T-helper 1 cell (primary cell): ENCODE measurements around the gene APOE.
"Not testable (repeated sequence)": the region's sequence is repeated elsewhere in the genome, so short reads cannot be mapped to it uniquely, and the experiment has no call there.

Experiments used
- DNase-seq, 5 donors: peaks; one replicate each; pipeline ENCODE4 v3.0.0-alpha.2; 2012 to 2020

APOE gene

DNA sequence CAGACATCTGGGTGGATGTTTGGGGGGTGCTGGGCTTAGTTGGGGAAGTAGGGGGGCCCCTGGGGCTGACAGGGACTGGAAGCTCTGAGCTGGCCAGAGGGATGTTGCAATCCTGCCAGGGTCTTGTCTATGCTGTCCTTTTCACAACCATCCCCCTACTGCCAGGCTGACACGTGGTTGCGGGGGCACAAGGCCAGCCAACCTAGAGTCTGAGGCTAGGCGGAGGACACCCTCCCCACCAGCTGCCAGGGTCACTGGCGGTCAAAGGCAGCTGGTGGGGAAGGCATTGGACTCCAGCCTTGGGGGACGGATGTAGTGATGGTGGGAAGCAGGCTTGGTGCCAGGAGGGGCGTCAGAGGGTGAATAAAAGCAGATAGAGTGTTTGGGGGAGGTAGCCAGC lies 7.3 kb downstream of the APOE start:
- no peak for DNase-seq

DNA sequence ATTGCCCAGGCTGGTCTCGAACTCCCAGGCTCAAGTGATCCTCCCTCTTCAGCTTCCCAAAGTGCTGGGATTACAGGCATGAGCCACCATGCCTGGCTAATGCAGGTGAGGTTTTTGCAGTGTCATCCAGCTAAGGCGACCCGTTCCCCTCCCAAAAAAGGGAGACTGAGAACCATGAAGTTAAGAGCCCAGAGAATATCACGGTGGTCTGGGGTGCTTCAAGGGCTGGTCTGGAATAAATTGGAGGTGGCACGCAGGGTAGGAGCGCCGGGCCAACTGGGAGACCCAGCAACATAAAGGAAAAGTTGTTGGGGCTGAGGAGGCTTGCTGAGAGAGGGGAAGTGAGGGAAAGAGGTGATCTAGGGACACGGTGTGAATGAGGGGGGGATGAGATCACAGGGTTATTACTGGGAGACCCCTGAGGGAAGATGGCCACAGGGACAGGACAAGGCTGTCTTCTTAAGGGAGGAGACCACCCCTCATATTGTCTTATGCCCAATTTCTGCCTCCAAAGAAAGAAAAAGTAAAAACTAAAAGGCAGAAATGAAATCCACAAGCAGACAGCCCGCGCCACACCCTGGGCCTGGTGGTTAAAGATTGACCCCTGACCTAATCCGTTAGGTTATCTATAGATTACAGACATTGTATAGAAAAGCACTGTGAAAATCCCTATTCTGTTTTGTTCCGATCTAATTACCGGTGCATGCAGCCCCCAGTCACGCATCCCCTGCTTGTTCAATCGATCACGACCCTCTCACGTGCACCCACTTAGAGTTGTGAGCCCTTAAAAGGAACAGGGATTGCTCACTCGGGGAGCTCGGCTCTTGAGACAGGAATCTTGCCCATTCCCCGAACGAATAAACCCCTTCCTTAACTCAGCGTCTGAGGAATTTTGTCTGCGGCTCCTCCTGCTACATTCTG lies 8.2 kb downstream of the APOE start:
- DNase-seq = not testable (repeated sequence)

DNA sequence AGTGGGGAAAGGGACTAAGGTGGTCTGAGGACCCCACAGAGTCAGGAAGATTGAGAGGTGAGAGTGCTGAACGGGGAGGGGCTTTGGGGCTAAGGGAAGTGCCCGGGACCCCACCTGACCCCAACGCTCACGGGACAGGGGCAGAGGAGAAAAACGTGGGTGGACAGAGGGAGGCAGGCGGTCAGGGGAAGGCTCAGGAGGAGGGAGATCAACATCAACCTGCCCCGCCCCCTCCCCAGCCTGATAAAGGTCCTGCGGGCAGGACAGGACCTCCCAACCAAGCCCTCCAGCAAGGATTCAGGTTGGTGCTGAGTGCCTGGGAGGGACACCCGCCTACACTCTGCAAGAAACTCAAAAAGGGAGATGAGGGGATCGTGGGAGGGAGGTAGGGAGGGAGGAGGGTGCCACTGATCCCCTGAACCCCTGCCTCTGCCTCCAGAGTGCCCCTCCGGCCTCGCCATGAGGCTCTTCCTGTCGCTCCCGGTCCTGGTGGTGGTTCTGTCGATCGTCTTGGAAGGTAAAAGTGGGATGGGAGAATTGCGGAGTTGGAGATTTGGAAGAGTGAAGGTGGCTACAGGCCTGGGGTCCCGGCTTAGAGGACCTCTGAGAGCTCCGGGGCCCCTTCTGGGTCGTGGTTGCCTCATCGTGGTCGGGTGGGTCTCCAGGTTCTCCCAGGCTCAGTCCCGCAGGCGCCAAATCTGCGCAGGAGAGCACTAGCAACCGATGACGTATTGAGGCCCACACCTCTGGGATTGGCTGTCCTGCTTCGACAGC lies 9.0 kb downstream of the APOE start, which contains the start of gene APOC1:
APOC1 (plus strand) TSS at position 176 of the 774 bp plus-strand sequence; CDS start at position 460, 284 bp downstream.
- peak; percentile 33 to 85 (median 56) for DNase-seq

DNA sequence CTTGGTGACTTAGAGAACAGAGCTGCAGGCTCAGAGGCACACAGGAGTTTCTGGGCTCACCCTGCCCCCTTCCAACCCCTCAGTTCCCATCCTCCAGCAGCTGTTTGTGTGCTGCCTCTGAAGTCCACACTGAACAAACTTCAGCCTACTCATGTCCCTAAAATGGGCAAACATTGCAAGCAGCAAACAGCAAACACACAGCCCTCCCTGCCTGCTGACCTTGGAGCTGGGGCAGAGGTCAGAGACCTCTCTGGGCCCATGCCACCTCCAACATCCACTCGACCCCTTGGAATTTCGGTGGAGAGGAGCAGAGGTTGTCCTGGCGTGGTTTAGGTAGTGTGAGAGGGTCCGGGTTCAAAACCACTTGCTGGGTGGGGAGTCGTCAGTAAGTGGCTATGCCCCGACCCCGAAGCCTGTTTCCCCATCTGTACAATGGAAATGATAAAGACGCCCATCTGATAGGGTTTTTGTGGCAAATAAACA lies 18.7 kb downstream of the APOE start:
- DNase-seq = no peak

DNA sequence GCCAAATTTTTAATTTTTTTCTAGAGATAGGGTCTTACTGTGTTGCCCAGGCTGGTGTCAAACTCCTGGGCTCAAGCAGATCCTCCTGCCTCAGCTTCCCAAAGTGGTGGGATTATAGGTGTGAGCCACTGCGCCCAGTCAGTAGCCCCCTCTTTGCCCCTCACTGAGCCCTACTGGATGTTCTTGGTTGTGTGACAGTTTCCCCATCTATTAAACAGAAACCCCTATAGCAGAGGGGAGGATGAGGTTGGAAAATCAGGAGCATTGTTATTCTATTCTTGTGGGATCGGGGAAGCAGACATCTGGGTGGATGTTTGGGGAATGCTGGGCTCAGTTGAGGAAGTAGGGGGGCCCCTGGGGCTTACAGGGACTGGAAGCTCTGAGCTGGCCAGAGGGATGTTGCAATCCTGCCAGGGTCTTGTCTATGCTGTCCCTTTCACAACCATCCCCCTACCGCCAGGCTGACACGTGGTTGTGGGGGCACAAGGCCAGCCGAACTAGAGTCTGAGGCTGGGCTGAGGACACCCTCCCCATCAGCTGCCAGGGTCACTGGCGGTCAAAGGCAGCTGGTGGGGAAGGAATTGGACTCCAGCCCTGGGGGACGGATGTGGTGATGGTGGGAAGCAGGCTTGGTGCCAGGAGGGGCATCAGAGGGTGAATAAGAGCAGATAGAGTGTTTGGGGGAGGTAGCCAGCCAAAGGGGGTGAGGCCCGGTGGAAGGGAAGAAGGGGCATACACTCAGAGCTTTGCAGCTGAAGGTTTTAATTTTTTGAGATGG lies 19.7 kb downstream of the APOE start:
- DNase-seq = no peak

DNA sequence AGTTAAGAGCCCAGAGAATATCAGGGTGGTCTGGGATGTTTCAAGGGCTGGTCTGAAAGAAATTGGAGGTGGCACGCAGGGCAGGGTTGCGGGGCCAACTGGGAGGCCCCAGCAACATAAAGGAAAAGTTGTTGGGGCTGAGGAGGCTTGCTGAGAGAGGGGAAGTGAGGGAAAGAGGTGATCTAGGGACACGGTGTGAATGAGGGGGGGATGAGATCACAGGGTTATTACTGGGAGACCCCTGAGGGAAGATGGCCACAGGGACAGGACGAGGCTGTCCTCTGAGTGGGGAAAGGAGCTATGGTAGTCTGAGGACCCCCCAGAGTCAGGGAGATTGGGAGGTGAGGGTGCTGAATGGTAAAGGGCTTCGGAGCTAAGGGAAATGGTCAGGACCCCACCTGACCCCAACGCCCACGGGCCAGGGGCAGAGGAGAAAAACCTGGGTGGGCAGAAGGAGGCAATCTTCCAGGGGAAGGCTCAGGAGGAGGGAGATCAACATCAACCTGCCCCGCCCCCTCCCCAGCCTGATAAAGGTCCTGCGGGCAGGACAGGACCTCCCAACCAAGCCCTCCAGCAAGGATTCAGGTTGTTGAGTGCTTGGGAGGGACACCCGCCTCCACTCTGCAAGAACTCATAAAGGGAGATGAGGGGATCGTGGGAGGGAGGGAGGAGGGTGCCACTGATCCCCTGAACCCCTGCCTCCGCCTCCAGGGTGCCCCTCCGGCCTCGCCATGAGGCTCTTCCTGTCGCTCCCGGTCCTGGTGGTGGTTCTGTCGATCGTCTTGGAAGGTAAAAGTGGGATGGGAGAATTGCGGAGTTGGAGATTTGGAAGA lies 20.9 kb downstream of the APOE start:
- not testable (repeated sequence) for DNase-seq

DNA sequence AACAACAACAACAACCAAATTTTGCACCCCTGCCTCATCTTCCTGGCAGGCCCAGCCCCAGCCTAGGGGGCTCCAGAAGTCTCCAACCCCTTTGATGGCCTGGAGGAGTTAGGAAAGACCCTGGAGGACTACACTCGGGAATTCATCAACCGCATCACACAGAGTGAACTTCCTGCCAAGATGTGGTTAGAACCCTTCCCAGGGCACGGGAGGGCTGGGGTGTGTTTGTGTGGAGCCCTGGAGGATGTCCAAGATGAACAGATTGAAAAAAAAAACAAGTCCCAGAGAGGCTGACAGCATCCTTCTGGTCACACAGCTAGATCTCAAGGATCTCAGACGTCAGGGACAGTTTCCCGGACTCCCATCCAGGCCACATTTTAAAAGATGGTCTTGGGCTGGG lies 22.1 kb downstream of the APOE start:
- no peak for DNase-seq

DNA sequence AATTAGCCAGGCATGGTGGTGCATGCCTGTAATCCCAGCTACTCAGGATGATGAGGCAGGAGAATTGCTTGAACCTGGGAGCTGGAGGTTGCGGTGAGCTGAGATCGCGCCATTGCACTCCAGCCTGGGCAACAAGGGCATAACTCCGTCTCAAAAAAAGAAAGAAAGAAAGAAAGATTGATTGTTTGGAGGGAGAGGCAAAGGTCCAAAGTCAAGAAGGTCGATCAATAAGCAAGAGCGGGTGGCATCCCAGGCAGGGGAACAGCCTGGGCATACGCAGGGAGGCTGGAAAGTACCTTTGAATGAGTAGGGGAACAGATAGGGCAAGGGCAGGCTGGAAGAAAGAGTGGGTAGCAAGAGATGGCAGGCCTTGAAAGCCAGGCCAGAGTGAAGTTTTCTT lies 24.5 kb downstream of the APOE start:
- DNase-seq = no peak

DNA sequence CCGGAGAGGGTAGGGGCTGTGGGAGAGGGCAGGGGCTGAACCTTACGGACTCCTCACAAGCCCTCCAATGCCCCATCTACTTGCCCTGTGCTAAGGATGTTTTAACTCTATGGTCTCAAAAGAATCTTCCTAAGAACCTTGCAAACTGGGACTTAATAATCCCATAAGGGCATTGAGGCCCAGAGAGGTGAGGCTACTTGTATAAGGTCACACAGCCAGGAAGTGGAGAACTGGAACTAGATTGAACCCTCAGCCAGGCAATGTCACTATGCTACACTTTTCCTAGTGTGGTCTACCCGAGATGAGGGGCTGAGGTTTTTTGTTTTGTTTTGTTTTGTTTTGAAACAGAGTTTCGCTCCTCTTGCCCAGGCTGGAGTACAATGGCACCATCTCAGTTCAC lies 25.9 kb downstream of the APOE start:
- DNase-seq = no peak

DNA sequence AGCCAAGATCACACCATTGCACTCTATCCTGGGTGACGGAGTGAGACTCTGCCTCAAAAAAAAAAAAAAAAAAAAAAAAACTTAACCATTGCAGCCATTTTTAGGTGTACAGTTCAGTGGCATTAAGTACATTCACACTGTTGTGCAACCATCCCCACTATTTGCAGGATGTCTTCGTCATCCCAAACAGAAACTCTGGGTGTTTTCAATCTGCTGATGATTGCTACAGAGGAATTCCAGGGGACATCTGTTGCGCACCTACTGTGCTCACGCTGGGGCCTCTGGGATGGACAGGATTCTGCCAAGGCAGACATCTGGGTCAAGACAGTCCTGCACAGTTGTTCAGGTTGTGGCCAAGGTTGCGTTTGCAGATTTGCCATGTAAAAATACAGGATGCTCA lies 34.1 kb downstream of the APOE start:
- no peak for DNase-seq

DNA sequence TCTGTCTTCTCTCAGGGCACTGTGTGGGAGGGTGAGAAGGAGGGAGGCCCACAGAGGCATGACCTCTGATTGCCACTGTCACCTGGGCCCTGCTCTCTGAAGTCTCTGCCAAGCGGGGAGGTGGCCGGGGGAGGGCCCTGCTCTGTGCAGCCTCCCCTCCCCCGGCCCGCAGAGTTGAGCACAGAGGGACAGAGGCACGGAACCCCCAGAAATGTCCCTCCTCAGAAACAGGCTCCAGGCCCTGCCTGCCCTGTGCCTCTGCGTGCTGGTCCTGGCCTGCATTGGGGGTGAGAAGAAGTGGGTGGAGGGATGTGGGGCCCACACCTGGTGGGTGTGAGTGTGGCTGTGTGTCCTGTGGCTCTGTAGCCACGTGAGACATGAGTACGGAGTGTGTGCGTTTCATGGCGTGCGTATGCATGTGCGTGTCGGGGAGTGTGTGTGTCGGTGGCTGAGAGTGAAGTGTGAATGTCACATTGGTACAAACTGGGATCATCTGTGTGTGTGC lies 36.5 kb downstream of the APOE start, which contains the start of gene APOC4:
APOC4 (plus strand) TSS at position 171 of the 505 bp plus-strand sequence; CDS start at position 212, 41 bp downstream.
- DNase-seq = no peak

DNA sequence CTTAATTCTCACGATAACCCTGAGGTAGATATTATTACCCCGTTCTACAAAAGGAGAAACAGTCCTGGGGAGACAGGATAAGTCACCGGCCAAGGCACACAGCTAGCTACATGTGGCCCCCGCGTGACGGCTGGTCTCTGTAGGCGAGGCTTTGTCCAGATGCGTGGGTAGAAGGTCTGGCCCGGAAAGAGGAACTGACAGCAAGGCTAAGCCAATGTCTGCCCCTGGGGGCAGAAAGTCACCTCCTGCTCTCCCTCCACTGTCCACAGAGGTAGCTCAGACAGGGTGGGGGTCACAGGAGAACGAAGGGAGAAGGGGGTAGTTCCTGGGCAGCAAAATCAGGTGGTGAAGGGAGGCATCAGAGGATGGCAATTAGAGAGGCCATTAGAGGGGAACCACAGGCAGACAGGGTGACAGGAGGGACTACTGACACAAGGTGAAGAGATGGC lies 38.2 kb downstream of the APOE start:
- DNase-seq = no peak

DNA sequence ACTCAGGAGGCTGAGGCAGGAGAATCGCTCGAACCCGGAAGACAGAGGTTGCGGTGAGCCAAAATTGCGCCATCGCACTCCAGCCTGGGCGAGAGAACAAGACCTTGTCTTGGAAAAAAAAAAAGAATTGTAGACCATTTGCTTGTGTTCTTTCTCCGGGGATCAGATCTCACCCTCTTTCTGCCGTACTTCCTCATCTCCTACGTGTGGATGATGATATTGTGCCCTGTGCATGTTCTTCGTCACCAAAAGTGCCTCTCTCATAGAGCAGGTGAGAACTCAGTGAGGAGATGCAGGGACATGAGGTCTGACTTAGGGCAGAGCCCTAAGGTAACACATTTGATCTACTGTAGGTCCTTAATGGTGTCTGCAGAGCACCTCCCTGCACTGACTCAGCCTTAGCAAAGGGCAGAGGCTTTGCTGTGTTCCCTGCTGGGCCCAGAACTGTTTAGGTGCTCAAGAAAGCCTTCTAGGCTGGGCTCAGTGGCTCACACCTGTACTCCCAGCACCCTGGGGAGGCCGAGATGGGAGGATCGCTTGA lies 41.5 kb downstream of the APOE start:
- no peak for DNase-seq

DNA sequence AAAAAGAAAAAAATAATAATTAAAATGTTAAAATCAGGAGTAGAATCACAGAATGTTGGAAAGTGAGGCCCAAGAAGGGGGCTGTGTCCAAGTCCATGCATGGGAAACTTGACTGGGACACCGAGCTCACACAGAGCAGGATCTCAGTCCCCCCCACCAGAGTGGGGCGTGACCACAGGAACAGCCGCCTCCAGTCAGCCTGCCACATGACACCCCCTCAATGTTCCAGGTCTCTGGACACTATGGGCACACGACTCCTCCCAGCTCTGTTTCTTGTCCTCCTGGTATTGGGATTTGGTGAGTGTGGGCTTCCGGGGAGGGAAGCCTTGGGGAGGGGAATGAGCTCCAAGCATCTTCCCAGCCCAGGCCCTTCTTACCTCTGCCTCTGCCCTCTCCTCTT lies 42.6 kb downstream of the APOE start:
- no peak for DNase-seq

DNA sequence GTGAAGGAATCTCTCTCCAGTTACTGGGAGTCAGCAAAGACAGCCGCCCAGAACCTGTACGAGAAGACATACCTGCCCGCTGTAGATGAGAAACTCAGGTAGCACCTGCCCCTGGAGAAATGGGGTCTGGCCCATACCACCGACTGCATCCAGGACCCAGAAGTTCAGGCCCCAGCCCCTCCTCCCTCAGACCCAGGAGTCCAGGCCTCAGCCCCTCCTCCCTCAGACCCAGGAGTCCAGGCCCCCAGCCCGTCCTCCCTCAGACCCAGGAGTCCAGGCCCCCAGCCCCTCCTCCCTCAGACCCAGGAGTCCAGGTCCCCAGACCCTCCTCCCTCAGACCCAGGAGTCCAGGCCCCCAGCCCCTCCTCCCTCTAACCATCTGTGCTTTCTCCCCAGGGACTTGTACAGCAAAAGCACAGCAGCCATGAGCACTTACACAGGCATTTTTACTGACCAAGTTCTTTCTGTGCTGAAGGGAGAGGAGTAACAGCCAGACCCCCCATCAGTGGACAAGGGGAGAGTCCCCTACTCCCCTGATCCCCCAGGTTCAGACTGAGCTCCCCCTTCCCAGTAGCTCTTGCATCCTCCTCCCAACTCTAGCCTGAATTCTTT lies 43.3 kb downstream of the APOE start:
- DNase-seq = no peak

DNA sequence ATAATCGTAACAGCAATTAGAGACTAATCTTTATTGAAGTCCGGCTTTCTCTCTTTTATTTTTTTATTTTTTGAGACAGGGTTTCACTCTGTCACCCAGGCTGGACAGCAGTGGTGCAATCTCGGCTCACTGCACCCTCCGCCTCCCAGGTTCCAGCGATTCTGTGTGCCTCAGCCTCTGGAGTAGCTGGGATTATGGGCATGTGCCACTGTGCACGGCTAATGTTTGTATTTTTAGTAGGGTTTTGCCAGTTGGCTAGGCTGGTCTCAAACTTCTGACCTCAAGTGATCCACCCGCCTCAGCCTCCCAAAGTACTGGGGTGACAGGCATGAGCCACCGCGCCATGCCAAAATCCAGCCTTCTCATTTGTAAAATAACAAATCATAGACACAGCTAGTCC lies 44.0 kb downstream of the APOE start:
- no peak for DNase-seq

DNA sequence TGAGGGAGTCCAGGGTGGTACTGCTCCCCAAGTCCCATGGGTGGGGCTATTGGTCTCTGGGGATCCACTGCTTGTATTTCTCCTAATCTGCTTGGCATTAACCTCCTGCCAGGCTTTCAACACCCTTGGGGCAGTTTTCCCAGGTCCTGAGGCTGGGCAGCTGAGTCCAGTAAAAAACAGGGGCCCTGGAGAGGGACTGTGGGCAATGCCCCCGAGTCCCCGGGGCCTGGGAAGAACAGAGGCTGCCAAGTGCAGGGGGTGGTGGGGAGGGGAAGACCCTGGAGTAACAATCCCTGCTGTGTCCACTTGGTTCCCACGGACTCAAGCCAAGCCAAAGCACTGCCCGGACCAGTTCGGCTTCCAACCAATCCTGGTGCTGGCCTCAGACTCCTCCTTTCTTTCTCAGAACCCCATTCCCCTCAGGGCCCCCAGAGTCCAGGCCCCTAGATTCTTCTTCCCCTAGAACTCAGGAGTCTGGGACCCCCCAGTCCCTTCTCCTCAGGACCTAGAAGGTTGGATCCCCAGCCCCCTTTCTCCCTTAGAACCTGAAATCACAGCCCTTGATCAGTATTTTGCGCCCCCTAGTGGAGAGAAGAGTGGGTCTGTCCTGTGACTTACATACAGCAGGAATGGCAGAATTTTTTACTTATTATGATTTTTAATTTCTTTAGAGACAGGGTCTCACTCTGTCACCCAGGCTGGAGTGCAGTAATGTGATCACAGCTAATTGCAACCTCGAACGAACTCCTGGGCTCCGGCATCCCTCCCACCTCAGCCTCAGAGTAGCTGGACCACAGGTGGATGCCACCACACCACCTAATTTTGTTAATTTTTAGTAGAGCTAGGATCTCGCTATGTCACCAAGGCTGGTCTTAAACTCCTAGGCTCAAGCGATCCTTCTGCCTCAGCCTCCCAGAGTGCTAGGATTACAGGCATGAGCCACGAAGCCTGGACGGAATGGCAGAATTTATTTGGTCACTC lies 45.9 kb downstream of the APOE start:
- peak; percentile 20 to 64 (median 51) for DNase-seq

DNA sequence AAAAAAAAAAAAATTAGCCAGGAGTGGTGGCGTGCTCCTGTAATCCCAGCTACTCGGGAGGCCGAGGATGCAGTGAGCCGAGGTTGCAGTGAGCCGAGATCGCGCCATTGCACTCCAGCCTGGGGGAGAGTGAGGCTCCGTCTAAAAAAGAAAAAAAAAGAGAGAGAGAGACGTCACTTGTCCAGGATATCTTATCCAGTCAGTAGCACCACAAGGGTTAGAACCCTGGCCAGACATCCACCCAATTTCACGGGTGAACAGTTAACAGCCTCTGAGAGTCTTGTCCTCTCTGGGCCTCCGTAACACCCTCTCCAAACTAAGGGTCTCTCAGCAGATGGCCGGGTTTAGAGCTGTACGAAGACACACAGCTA lies 48.7 kb downstream of the APOE start:
- no peak for DNase-seq
